Hematopoietic multipotent progenitor cell treated with erythropoietin and hydrocortisone succinate and interleukin-3 and kit ligand, for 15 days (in vitro differentiated cells): ENCODE results near the gene PWP1.
"Not testable (repeated sequence)": the region's sequence is repeated elsewhere in the genome, so short reads cannot be mapped to it uniquely, and the experiment has no call there.

ENCODE experiments used
- DNase-seq: peaks from one replicate; pipeline ENCODE4 v3.0.0-alpha.2; 2015; ENCODE audit warnings: low spot score

The PWP1 gene

GRCh38 chr12:107668320-107669098, 17.1 kb upstream of the PWP1 start:
- DNase-seq: no peak

- DNase-seq: no peak
Measured at GRCh38 chr12:107669946-107670345, 15.7 kb upstream of the PWP1 start.

GRCh38 chr12:107670999-107671643, 14.5 kb upstream of the PWP1 start:
- peak; percentile 38 for DNase-seq

GRCh38 chr12:107677671-107678070, 7.9 kb upstream of the PWP1 start:
- DNase-seq: no peak

GRCh38 chr12:107679336-107679735, 6.3 kb upstream of the PWP1 start:
- no peak for DNase-seq

GRCh38 chr12:107681455-107681835, 4.2 kb upstream of the PWP1 start:
- DNase-seq: no peak

GRCh38 chr12:107681836-107682820, 3.5 kb upstream of the PWP1 start:
- DNase-seq: no peak

GRCh38 chr12:107684029-107684795, 1.4 kb upstream of the PWP1 start:
- DNase-seq: no peak

GRCh38 chr12:107684990-107685359, 624 bp upstream of the PWP1 start:
- peak; percentile 4 for DNase-seq

- DNase-seq: peak; percentile 60
Measured at GRCh38 chr12:107695772-107696171, 10.2 kb downstream of the PWP1 start.

- DNase-seq: no peak
Measured at GRCh38 chr12:107702106-107702505, 16.5 kb downstream of the PWP1 start.

- no peak for DNase-seq
Measured at GRCh38 chr12:107704041-107704440, 18.4 kb downstream of the PWP1 start.

GRCh38 chr12:107705522-107705921, 19.9 kb downstream of the PWP1 start:
- DNase-seq: not testable (repeated sequence)

GRCh38 chr12:107715780-107716179, 30.2 kb downstream of the PWP1 start:
- no peak for DNase-seq

GRCh38 chr12:107718606-107719005, 33.0 kb downstream of the PWP1 start:
- no peak for DNase-seq

- DNase-seq: not testable (repeated sequence)
Measured at GRCh38 chr12:107727327-107727726, 41.7 kb downstream of the PWP1 start.

GRCh38 chr12:107727742-107728141, 42.1 kb downstream of the PWP1 start:
- DNase-seq: not testable (repeated sequence)

- no peak for DNase-seq
Measured at GRCh38 chr12:107730618-107731341, 45.2 kb downstream of the PWP1 start.

- DNase-seq: no peak
Measured at GRCh38 chr12:107731366-107731765, 45.8 kb downstream of the PWP1 start.

- no peak for DNase-seq
Measured at GRCh38 chr12:107732365-107732764, 46.8 kb downstream of the PWP1 start.

GRCh38 chr12:107734139-107734538, 48.5 kb downstream of the PWP1 start:
- no peak for DNase-seq
